IMR-90 (cell line): ENCODE measurements around the gene SENP5. TPM values are rescaled to one million over a fixed set of nuclear protein-coding genes. Genes with fewer than 3 reads are reported as not detected.

Experiments
- ATAC-seq: fragments of 200-7000 bp; cut with Tn5 transposase; 2 replicates; pipeline ENCODE4 v1.9.1; 2020; ENCODE audit warnings: low read depth, mild to moderate bottlenecking, moderate library complexity
- BruUV-seq: library from RNA; stranded (reverse); fragments of 400-500 nt; replicated peaks from 2 replicates; lab custom pipeline; 2021; lab: Mats Ljungman, UMichigan
- CTCF ChIA-PET: fragments of 300-600 bp; formaldehyde crosslinking; extraction: SDS; loops from one replicate; lab custom pipeline; 2021; ENCODE audit warnings: antibody characterized with exemption; lab: Yijun Ruan, JAX
- POLR2A ChIA-PET: fragments of 300-600 bp; sonication (Branson Sonifier 250); formaldehyde crosslinking; loops from one replicate; lab custom pipeline; 2022; ENCODE audit warnings: antibody characterized with exemption; ENCODE audit not compliant: unreplicated experiment; lab: Charles Lee
- DNase-seq: peaks from one replicate; pipeline ENCODE4 v3.0.0; 2013
- H2AFZ ChIP-seq: replicated peaks from 2 replicates; pipeline ENCODE3; 2013; ENCODE audit warnings: low read length, mild to moderate bottlenecking; ENCODE audit not compliant: poor library complexity
- H2AK5ac ChIP-seq: 2 replicates; pipeline ENCODE4 v1.6.1; 2013; ENCODE audit warnings: low read depth, low read length, inconsistent platforms
- H2AK9ac ChIP-seq: replicated peaks from 2 replicates; pipeline ENCODE3; 2013; ENCODE audit warnings: mild to moderate bottlenecking, low read depth, low read length, moderate library complexity; ENCODE audit not compliant: poor library complexity
- H2BK120ac ChIP-seq: 2 replicates; pipeline ENCODE4 v1.6.1; 2013; ENCODE audit warnings: low read depth, low read length, inconsistent platforms
- H2BK15ac ChIP-seq: 3 replicates; pipeline ENCODE4 v1.6.1; 2013; ENCODE audit warnings: low read depth, low read length, inconsistent platforms
- H2BK20ac ChIP-seq: 2 replicates; pipeline ENCODE4 v1.6.1; 2013; ENCODE audit warnings: low read depth, mild to moderate bottlenecking, inconsistent platforms, low read length, moderate library complexity
- H2BK5ac ChIP-seq: 2 replicates; pipeline ENCODE4 v1.6.1; 2013; ENCODE audit warnings: mild to moderate bottlenecking, low read depth, low read length, inconsistent platforms; ENCODE audit not compliant: poor library complexity, severe bottlenecking
- H3K14ac ChIP-seq: replicated peaks from 2 replicates; pipeline ENCODE4 v1.6.1; 2013; ENCODE audit warnings: low read depth, low read length, inconsistent platforms
- H3K18ac ChIP-seq: 2 replicates; pipeline ENCODE4 v1.6.1; 2013; ENCODE audit warnings: low read depth, low read length, control low read depth
- H3K23ac ChIP-seq: 2 replicates; pipeline ENCODE4 v1.6.1; 2013; ENCODE audit warnings: low read depth, low read length, inconsistent platforms
- H3K27ac ChIP-seq: 2 replicates; pipeline ENCODE4 v1.5.1; 2013; ENCODE audit warnings: mild to moderate bottlenecking, control low read depth, low read length; ENCODE audit not compliant: insufficient read depth
- H3K27me3 ChIP-seq: 2 replicates; pipeline ENCODE4 v1.6.1; 2013; ENCODE audit warnings: low read length; ENCODE audit not compliant: control insufficient read depth, insufficient read depth
- H3K36me3 ChIP-seq: 2 replicates; pipeline ENCODE4 v1.6.1; 2013; ENCODE audit warnings: low read length, mixed read lengths; ENCODE audit not compliant: control insufficient read depth, insufficient read depth
- H3K4ac ChIP-seq: 2 replicates; pipeline ENCODE4 v1.6.1; 2013; ENCODE audit warnings: low read depth, low read length, inconsistent platforms
- H3K4me1 ChIP-seq: 2 replicates; pipeline ENCODE4 v1.6.1; 2013; ENCODE audit warnings: low read length, mixed read lengths; ENCODE audit not compliant: control insufficient read depth, insufficient read depth
- H3K4me2 ChIP-seq: 2 replicates; pipeline ENCODE4 v1.6.1; 2013; ENCODE audit warnings: low read depth, mild to moderate bottlenecking, control low read depth, low read length, moderate library complexity
- H3K4me3 ChIP-seq: 2 replicates; pipeline ENCODE4 v1.5.1; 2013; ENCODE audit warnings: low read depth, mild to moderate bottlenecking, control low read depth, low read length, moderate library complexity; ENCODE audit not compliant: insufficient read depth
- H3K56ac ChIP-seq: 2 replicates; pipeline ENCODE4 v1.6.1; 2013; ENCODE audit warnings: low read length, inconsistent platforms; ENCODE audit not compliant: insufficient read depth; ENCODE audit errors: extremely low read depth
- H3K79me1 ChIP-seq, 2 experiments: 2 replicates each; pipeline ENCODE4 v1.6.1; 2013; ENCODE audit warnings: low read length in 2 of 2, inconsistent platforms in 1 of 2, low read depth in 1 of 2
- H3K9ac ChIP-seq: 2 replicates; pipeline ENCODE4 v1.6.1; 2013; ENCODE audit warnings: low read depth, low read length, control low read depth
- H3K9me1 ChIP-seq: 2 replicates; pipeline ENCODE4 v1.6.1; 2013; ENCODE audit warnings: low read length, inconsistent platforms; ENCODE audit not compliant: insufficient read depth
- H3K9me3 ChIP-seq: 2 replicates; pipeline ENCODE4 v1.6.1; 2013; ENCODE audit warnings: low read length; ENCODE audit not compliant: control insufficient read depth, insufficient read depth
- H4K20me1 ChIP-seq: 2 replicates; pipeline ENCODE4 v1.6.1; 2013; ENCODE audit warnings: low read length, inconsistent platforms; ENCODE audit not compliant: insufficient read depth
- H4K5ac ChIP-seq: 2 replicates; pipeline ENCODE4 v1.6.1; 2013; ENCODE audit warnings: mild to moderate bottlenecking, low read depth, low read length, control low read depth
- H4K8ac ChIP-seq, 2 experiments: 2 replicates each; pipeline ENCODE4 v1.6.1; 2013; ENCODE audit warnings: low read depth in 2 of 2, low read length in 2 of 2, control low read depth in 1 of 2, inconsistent platforms in 1 of 2
- H4K91ac ChIP-seq: 2 replicates; pipeline ENCODE4 v1.6.1; 2013; ENCODE audit warnings: low read depth, low read length, inconsistent platforms; ENCODE audit not compliant: insufficient read depth
- CHD1 ChIP-seq: IDR thresholded peaks from 2 replicates; pipeline ENCODE4 v1.6.1; 2012; ENCODE audit warnings: low read depth, low read length, improper control_type of control experiment
- POLR2A ChIP-seq: IDR thresholded peaks from 2 replicates; pipeline ENCODE4 v1.6.1; 2012; ENCODE audit warnings: mild to moderate bottlenecking, low read depth, low read length
- RAD21 ChIP-seq: IDR thresholded peaks from 2 replicates; pipeline ENCODE4 v1.6.1; 2012; ENCODE audit warnings: low read length, improper control_type of control experiment
- SMC3 ChIP-seq: fragments of 150-350 bp; IDR thresholded peaks from 2 replicates; pipeline ENCODE4 v1.6.1; 2016; ENCODE audit warnings: low read depth, mild to moderate bottlenecking, antibody characterized with exemption, low read length, moderate library complexity
- WGBS, 2 experiments: methylation state at CpG; one replicate each; pipeline versions ENCODE4 v1.1.5 to v1.1.7; 2013; ENCODE audit warnings: missing lambda C conversion rate in 2 of 2; ENCODE audit not compliant: insufficient read length in 1 of 2; ENCODE audit errors: extremely low coverage in 2 of 2; 5-methylcytosine and 5-hydroxymethylcytosine counted together
- dilution Hi-C: fragments of 300-500 bp; cut with HindIII; formaldehyde crosslinking; loops from one replicate; pipeline ENCODE4 v1.14.3; 2018; ENCODE audit warnings: low sequenced_read_pairs; ENCODE audit not compliant: unreplicated experiment
- in situ Hi-C: fragments of 300-500 bp; cut with MboI; formaldehyde crosslinking; loops from 3 replicates; pipeline ENCODE4 v1.14.3; 2019; ENCODE audit warnings: low sequenced_read_pairs, inconsistent platforms, mixed read lengths
- intact Hi-C: fragments of 100-400 bp; cut with micrococcal nuclease; formaldehyde crosslinking; loops from 2 replicates; pipeline ENCODE4 v1.10.0; 2022
- polyA plus RNA-seq, 3 experiments: library from polyadenylated mRNA; depleted of rRNA; stranded (reverse); fragments of >200 nt; gene quantifications; 2 replicates each; pipeline ENCODE4 v1.2.3, GENCODE V29; 2012; ENCODE audit warnings: low replicate concordance in 1 of 3
- total RNA-seq: library from RNA; depleted of rRNA; stranded (reverse); fragments of >200 nt; gene quantifications from 2 replicates; pipeline ENCODE4 v1.2.3, GENCODE V29; 2012

SENP5 gene
- total and polyA plus RNA-seq, 2 of the 4 experiments (the other 2 are of a cell fraction): 7.4 to 44.4 TPM

GRCh38 chr3:196962108-196962929, 94.6 kb downstream of the SENP5 start (continued):
- no peak for TF ChIP-seq RAD21

DNA sequence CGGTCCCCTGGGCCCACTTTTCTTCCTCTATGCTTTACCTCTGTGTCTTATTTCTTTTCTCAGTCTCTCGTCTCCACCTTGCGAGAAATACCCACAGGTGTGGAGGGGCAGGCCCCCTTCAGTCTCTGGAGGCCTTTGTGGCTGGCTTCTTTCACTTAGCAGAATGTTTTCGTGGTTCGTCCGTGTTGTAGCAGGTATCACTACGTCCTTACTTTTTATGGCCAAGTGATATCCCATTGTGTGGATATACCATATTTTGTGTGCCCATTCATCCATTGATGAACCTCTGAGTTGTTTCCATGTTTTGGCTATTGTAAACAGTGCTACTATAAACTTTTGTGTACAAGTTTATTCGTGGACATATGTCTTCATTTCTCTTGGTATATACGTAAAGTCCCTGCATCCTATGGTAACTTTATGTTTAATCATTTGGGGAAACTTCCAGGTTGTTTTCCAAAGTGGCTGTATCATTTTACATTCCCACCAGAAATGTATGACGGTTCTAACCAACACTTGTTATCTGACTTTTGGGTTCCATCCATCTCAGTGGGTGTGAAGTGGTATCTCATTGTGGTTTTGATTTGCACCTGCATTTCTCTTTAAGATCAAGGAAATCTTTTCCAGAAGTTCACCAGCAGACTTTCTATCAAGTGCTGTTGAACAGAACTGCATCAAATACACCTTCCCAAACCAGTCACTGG, 95.4 kb downstream of the SENP5 start:
- Histone ChIP-seq H3K18ac (no peak overlapping the region), H4K20me1 (no peaks in the 10 kb centered on the region), H3K4me1 (peaks cover 1% of the 10 kb centered on the region), H3K79me1 (no peaks in the 10 kb centered on the region), H3K23ac (no peak overlapping the region), H3K27me3 (peaks cover 51% of the 10 kb centered on the region), H2AFZ (no peak overlapping the region), H3K9ac (no peak overlapping the region), H2BK120ac (no peak overlapping the region), H2BK15ac (no peak overlapping the region), H4K5ac (no peak overlapping the region), H2BK20ac (no peak overlapping the region), H2BK5ac (no peak overlapping the region), H3K4me3 (no peak overlapping the region), H4K91ac (no peak overlapping the region), H2AK9ac (no peak overlapping the region), H3K36me3 (no peaks in the 10 kb centered on the region), H4K8ac (no peak overlapping the region), H3K9me1 (no peaks in the 10 kb centered on the region), H2AK5ac (no peak overlapping the region), H3K9me3 (no peaks in the 10 kb centered on the region), H3K27ac (no peak overlapping the region), H3K14ac (no peak overlapping the region), H3K56ac (no peak overlapping the region), H3K4me2 (no peak overlapping the region), H3K4ac (no peak overlapping the region)
- intact Hi-C loops: no loop called here
- TF ChIP-seq CHD1 (no peak), SMC3 (no peak), POLR2A (no peak)
- CTCF ChIA-PET: no interaction called here
- in situ Hi-C loops: loop anchor here (25.0 kb wide), 1 partner anchor 351 kb away; no protein-coding TSS in a partner anchor
- DNase-seq (no peak), ATAC-seq (no peak)
- POLR2A ChIA-PET: no interaction called here
- no TSS peak for BruUV-seq
- dilution Hi-C loops: no loop called here
- WGBS, 2 experiments: 85% methylated on average over 4 of the region's 10 CpGs; no CpG with 5 or more reads in 1 of the 2 experiments
